Hepatocyte (in vitro differentiated cells): ENCODE results near the gene ZNF496.

Source experiments
- EZH2 ChIP-seq: fragments of 200-600 bp; sonication (generic); IDR thresholded peaks from 2 replicates; pipeline ENCODE4 v1.6.1; 2016; ENCODE audit warnings: antibody characterized with exemption, mild to moderate bottlenecking, borderline replicate concordance
- EZH2phosphoT487 ChIP-seq: fragments of 200-600 bp; sonication (generic); IDR thresholded peaks from one replicate; pipeline ENCODE4 v1.6.1; 2018; ENCODE audit warnings: antibody characterized with exemption, mild to moderate bottlenecking, low read depth, moderate library complexity; ENCODE audit not compliant: unreplicated experiment, severe bottlenecking
- TF ChIP-seq, protein P1 (sequence below): fragments of 200-600 bp; sonication (generic); IDR thresholded peaks from 2 replicates; pipeline ENCODE4 v1.5.1; 2016; ENCODE audit warnings: antibody characterized with exemption, mild to moderate bottlenecking; ENCODE audit not compliant: poor library complexity

DNA sequence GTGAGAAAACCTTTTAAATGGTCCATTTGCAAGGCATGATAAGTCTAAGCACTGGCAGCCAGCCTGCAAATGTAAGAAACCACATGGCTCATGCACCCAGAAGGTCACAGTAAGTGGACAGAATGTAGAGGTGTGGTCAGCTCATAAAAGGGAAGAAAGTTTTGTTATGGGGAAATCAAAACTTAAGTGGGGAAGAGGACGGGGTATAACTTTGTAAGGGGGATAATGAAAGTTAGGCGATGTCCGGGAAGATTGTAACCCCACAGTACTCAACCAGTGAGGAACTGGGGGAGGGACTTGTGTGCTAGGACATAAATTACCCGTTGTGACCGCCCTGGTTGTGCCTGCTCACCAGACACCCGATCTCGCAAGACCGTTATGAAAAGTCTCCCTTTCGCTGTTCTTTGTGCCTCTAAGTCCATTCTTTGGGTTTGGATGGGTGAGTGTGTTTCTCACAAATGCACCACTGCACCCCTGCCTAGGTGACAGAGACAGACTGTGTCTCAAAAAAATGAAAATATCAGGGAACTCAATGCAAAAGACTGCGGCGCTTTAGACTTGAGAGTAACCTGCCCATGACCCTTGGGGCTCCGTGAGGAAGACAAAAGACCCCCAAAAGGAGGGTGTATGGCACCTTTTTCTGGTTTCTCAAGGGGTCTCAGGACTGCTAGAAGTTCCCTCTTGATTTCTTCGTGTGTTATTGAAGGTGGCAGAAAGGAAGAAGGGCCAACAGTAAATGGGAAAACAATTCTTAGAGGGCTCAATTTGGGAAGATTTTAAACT, 28.6 kb upstream of the ZNF496 start:
- TF ChIP-seq, protein P1, sequence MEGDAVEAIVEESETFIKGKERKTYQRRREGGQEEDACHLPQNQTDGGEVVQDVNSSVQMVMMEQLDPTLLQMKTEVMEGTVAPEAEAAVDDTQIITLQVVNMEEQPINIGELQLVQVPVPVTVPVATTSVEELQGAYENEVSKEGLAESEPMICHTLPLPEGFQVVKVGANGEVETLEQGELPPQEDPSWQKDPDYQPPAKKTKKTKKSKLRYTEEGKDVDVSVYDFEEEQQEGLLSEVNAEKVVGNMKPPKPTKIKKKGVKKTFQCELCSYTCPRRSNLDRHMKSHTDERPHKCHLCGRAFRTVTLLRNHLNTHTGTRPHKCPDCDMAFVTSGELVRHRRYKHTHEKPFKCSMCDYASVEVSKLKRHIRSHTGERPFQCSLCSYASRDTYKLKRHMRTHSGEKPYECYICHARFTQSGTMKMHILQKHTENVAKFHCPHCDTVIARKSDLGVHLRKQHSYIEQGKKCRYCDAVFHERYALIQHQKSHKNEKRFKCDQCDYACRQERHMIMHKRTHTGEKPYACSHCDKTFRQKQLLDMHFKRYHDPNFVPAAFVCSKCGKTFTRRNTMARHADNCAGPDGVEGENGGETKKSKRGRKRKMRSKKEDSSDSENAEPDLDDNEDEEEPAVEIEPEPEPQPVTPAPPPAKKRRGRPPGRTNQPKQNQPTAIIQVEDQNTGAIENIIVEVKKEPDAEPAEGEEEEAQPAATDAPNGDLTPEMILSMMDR, result no peak
- TF ChIP-seq EZH2phosphoT487 (no peak), EZH2 (no peak)
